H1 (cell line): ENCODE measurements around the gene NKAIN4.

Experiments
- FOSL1 ChIP-seq: IDR thresholded peaks from 2 replicates; pipeline ENCODE4 v1.6.1; 2011; ENCODE audit warnings: mild to moderate bottlenecking, low read depth, low read length, moderate library complexity; ENCODE audit not compliant: insufficient read depth
- JUND ChIP-seq: IDR thresholded peaks from 2 replicates; pipeline ENCODE4 v1.6.1; 2011; ENCODE audit warnings: mild to moderate bottlenecking, improper control_type of control experiment, low read length

- TF ChIP-seq FOSL1 (no peak), JUND (no peak)
Measured at GRCh38 chr20:63219866-63220521, 34.3 kb downstream of the NKAIN4 start.
